ENCODE measurements around the gene TOP2A.

The TOP2A gene

DNA sequence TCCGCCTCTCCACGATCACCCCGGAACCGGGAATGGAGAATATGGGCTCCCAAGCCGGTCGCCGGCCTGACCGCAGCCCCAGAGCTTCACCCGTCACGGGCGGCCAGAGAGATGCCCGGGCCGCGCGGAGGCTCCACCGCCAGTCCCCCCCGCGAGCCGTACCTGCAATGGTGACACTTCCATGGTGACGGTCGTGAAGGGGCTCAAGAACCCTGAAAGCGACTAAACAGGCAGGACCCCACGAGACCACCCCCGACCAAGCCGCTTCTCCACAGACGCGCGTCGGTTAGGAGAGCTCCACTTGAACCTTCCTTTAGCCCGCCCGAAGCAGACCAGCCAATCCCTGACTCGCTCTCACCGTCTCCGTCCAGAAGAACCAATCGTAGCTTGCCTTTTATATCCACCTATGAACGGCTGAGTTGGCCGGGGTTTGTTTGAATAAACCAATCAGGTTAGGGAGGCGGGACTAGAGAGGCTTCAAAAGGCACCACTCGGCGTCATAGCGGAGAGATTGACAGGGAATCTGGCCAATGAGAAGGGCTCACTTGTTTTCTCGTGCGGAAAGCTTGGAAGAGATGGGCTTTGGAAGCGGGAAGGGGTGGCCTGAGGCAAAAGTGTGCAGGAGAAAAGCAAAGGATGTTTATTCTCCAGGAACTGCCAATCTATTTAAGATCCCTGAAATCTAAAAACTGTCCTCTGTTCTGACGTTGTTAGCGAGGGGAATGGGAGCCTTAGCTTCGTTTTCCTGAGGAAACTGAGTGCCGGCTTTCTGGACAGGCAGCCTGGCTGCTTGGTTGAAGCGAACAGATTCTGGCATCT is at the start of gene TOP2A:
Gene TOP2A, minus strand, starts transcription at position 288 of the 819 bp plus-strand sequence. Its CDS starts 105 bp downstream, at position 183.
- TF ChIP-seq, protein P1, sequence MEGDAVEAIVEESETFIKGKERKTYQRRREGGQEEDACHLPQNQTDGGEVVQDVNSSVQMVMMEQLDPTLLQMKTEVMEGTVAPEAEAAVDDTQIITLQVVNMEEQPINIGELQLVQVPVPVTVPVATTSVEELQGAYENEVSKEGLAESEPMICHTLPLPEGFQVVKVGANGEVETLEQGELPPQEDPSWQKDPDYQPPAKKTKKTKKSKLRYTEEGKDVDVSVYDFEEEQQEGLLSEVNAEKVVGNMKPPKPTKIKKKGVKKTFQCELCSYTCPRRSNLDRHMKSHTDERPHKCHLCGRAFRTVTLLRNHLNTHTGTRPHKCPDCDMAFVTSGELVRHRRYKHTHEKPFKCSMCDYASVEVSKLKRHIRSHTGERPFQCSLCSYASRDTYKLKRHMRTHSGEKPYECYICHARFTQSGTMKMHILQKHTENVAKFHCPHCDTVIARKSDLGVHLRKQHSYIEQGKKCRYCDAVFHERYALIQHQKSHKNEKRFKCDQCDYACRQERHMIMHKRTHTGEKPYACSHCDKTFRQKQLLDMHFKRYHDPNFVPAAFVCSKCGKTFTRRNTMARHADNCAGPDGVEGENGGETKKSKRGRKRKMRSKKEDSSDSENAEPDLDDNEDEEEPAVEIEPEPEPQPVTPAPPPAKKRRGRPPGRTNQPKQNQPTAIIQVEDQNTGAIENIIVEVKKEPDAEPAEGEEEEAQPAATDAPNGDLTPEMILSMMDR (IDR thresholded peaks at IDR 0.05; ENCODE audit: unreplicated experiment in 3 of 3), result no peak
- H3K36me3 Mint-ChIP-seq (ENCODE audit: low read depth), result peaks cover 7% of the 10 kb centered on the region
- H3K9me3 Mint-ChIP-seq, result no peaks in the 10 kb centered on the region
- H3K27me3 Mint-ChIP-seq (ENCODE audit: low read depth), result no peaks in the 10 kb centered on the region
- H3K4me1 Mint-ChIP-seq, result peaks cover 28% of the 10 kb centered on the region
- H3K4me3 Mint-ChIP-seq, result peak within 1 kb of the TSS; percentile 85 to 96 (median 85)
- H3K27ac Mint-ChIP-seq, result peak within 1 kb of the TSS; percentile 41 to 83 (median 81)

DNA sequence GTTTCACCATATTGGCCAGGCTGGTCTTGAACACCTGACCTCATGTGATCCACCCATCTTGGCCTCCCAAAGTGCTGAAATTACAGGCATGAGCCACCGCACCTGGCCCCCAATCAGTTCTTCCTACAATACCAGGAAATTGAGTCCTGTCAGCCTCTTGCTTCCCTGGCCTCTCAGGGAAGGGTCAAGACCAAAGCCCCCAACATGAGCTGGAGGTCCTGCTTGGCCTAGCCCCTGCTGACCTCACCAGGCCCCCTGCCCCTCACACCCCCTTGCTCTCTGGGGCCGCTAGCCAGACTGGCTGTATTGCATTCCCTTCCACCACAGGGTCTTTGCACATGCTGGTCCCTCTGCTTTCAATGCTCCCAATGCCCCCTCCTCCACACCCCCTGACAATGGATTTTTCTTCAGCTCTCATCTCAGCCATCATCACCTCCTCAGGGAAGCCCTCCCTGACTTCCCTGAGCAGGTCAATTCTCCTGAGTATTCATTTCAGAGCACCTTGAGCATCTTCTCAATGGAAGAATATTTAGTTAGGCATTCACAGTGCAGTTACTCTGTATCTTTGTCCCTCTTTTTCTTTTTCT is 49.7 kb upstream of the TOP2A start:
- H3K9me3 Mint-ChIP-seq, result no peaks in the 10 kb centered on the region
- H3K27me3 Mint-ChIP-seq (ENCODE audit: low read depth), result peaks cover 9% of the 10 kb centered on the region
- peak overlapping the region in 2 of 3 experiments; percentile 33 to 47 for H3K27ac Mint-ChIP-seq

DNA sequence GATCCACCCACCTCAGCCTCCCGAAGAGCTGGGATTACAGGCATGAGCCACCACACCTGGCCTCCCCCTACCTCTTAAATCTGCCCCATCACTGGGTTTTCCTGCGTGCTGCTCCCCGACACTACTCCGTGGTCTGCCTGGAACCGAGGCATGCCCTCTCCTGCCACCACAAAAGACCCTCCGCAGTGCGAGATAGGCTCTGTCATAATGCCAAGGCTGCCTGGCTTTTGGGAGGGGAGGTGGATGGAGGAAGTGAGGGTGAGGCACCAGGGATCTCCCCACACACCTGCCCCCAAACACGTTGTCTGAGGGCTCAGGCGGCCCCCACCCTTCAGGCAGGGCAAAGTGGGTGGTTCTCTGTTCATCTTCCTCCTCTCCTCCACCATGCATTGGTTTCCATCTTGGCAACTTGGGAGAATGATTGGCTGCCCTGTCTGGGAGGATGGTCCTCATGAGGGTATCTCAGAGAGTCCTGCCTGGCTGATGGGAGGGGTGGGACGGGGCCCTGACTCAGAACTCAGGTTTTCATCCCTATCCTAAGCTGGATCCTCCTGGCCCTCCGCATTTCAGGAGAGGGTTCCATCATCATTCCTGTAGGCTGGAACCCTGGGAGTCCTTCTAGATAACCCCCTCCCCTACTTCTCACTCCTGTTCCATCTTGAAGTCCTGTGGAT is 48.7 kb upstream of the TOP2A start:
- peak overlapping the region; percentile 55 to 63 (median 58) for H3K27ac Mint-ChIP-seq
- peaks cover 9% of the 10 kb centered on the region for H3K27me3 Mint-ChIP-seq (ENCODE audit: low read depth)
- peak overlapping the region in 1 of 3 experiments; percentile 19 for H3K4me3 Mint-ChIP-seq
- no peaks in the 10 kb centered on the region for H3K36me3 Mint-ChIP-seq (ENCODE audit: low read depth)
- H3K4me1 Mint-ChIP-seq, result peaks cover 44% of the 10 kb centered on the region
- H3K9me3 Mint-ChIP-seq, result no peaks in the 10 kb centered on the region
- TF ChIP-seq, protein P1 (IDR thresholded peaks at IDR 0.05; ENCODE audit: unreplicated experiment in 3 of 3), result no peak

More for the DNA sequence above, 49.7 kb upstream of the TOP2A start:
- Mint-ChIP-seq H3K4me1 (peaks cover 42% of the 10 kb centered on the region), H3K4me3 (no peak overlapping the region), H3K36me3 (ENCODE audit: low read depth) (no peaks in the 10 kb centered on the region)
- TF ChIP-seq, protein P1 (IDR thresholded peaks at IDR 0.05; ENCODE audit: unreplicated experiment in 3 of 3), result no peak

- Mint-ChIP-seq H3K27ac (peak overlapping the region; percentile 87 to 96 (median 89)), H3K36me3 (ENCODE audit: low read depth) (no peaks in the 10 kb centered on the region), H3K4me1 (peaks cover 57% of the 10 kb centered on the region), H3K4me3 (peak overlapping the region in 1 of 3 experiments; percentile 13), H3K9me3 (no peaks in the 10 kb centered on the region), H3K27me3 (ENCODE audit: low read depth) (peaks cover 9% of the 10 kb centered on the region)
- TF ChIP-seq, protein P1 (IDR thresholded peaks at IDR 0.05; ENCODE audit: unreplicated experiment in 3 of 3), result no peak
These were observed 46.7 kb upstream of the TOP2A start for GRCh38 chr17:40464392-40464855.

GRCh38 chr17:40463122-40463550 is 45.4 kb upstream of the TOP2A start:
- TF ChIP-seq, protein P1 (IDR thresholded peaks at IDR 0.05; ENCODE audit: unreplicated experiment in 3 of 3), result no peak
- Mint-ChIP-seq H3K27me3 (ENCODE audit: low read depth) (peaks cover 12% of the 10 kb centered on the region), H3K9me3 (no peaks in the 10 kb centered on the region)

More at GRCh38 chr17:40463122-40463550, 45.4 kb upstream of the TOP2A start:
- Mint-ChIP-seq H3K36me3 (ENCODE audit: low read depth) (no peaks in the 10 kb centered on the region), H3K4me1 (peaks cover 70% of the 10 kb centered on the region), H3K27ac (peak overlapping the region; percentile 92 to 96 (median 95)), H3K4me3 (peak overlapping the region in 2 of 3 experiments; percentile 9 to 20)
